NCI-H460 (cell line): ENCODE data around the gene PPP1R15B. TPM values are rescaled to one million over a fixed set of nuclear protein-coding genes. Genes with fewer than 3 reads are reported as not detected.

Experiments
- small RNA-seq, 2 experiments: library from RNA; depleted of rRNA; stranded (forward); fragments of <200 nt; gene quantifications; one replicate each; pipeline ENCODE3, GENCODE V24; 2014
- total RNA-seq: library from RNA; depleted of rRNA; stranded (reverse); fragments of >200 nt; shearing (Covaris generic); gene quantifications from 2 replicates; pipeline ENCODE4 v1.2.3, GENCODE V29; 2014; rRNA removed

The PPP1R15B gene
- total RNA-seq, 1 experiment from 2014 or later: 106 TPM

Small RNA genes lying within 50 kb of the gene (small RNA-seq; reads per million reads assigned to genes)
- gene AL606489.2: 0 reads per million in 2 experiments

Other genes with a start within 250 kb of the PPP1R15B start
- gene REN, start 245.5 kb downstream of the PPP1R15B start, total RNA-seq: not detected in 2 replicates
- not detected in 2 replicates for gene KISS1, start 215.3 kb downstream of the PPP1R15B start, total RNA-seq
- not detected in 2 replicates for gene GOLT1A, start 197.8 kb downstream of the PPP1R15B start, total RNA-seq
- 0.07 and 0.14 TPM in 2 replicates for gene PLEKHA6, start 51.9 kb downstream of the PPP1R15B start, total RNA-seq
- 4.3 and 6.1 TPM in 2 replicates for gene PIK3C2B, start 83.0 kb upstream of the PPP1R15B start, total RNA-seq
- 61.3 and 82.6 TPM in 2 replicates for gene MDM4, start 104.6 kb upstream of the PPP1R15B start, total RNA-seq